CD14-positive monocyte (primary cell): ENCODE measurements around the gene LASP1NB.

Source experiments
- DNase-seq, 3 donors: peaks; one replicate each; pipeline ENCODE4 v3.0.0-alpha.2; 2011 to 2022
- H2AFZ ChIP-seq: 2 replicates; pipeline ENCODE4 v1.6.0; 2012; ENCODE audit warnings: mild to moderate bottlenecking, low read depth, low read length, inconsistent platforms; ENCODE audit not compliant: insufficient read depth, poor library complexity, severe bottlenecking
- H3K27ac ChIP-seq, 2 donors: 1 replicate in 1 of 2; 2 replicates in 1 of 2; pipeline ENCODE4 v1.5.1; 2012 to 2013; ENCODE audit warnings: low read length in 2 of 2, control low read depth in 1 of 2, inconsistent platforms in 1 of 2, low read depth in 1 of 2, mild to moderate bottlenecking in 1 of 2
- H3K27me3 ChIP-seq, 2 donors: one replicate each; pipeline versions ENCODE4 v1.6.0 to v1.6.1; 2011 to 2013; ENCODE audit warnings: low read length in 2 of 2; ENCODE audit not compliant: control insufficient read depth in 2 of 2, insufficient read depth in 2 of 2
- H3K36me3 ChIP-seq, 2 donors: replicated peaks in 1 of 2; 1 replicate in 1 of 2; 2 replicates in 1 of 2; pipeline versions ENCODE4 v1.5.1 to v1.6.1; 2012 to 2013; ENCODE audit warnings: low read length in 2 of 2, control low read depth in 1 of 2, inconsistent platforms in 1 of 2, mild to moderate bottlenecking in 1 of 2; ENCODE audit not compliant: insufficient read depth in 2 of 2, control insufficient read depth in 1 of 2
- H3K4me1 ChIP-seq, 2 donors: 1 replicate in 1 of 2; 2 replicates in 1 of 2; pipeline versions ENCODE4 v1.5.1 to v1.6.1; 2012 to 2013; ENCODE audit warnings: low read length in 2 of 2, control low read depth in 1 of 2, inconsistent platforms in 1 of 2, mild to moderate bottlenecking in 1 of 2, moderate library complexity in 1 of 2; ENCODE audit not compliant: insufficient read depth in 2 of 2, control insufficient read depth in 1 of 2
- H3K4me2 ChIP-seq: replicated peaks from 2 replicates; pipeline ENCODE3; 2012; ENCODE audit warnings: low read length, moderate library complexity, mild to moderate bottlenecking; ENCODE audit not compliant: poor library complexity, severe bottlenecking; ENCODE audit errors: extremely low read depth
- H3K4me3 ChIP-seq, 3 experiments: fragments of 200-600 bp in 1 of 3; sonication (generic) in 1 of 3; replicated peaks in 1 of 3; 1 replicate in 2 of 3; 2 replicates in 1 of 3; pipeline ENCODE4 v1.5.1; 2011 to 2013; ENCODE audit warnings: low read length in 3 of 3, mild to moderate bottlenecking in 3 of 3, control low read depth in 2 of 3, low read depth in 2 of 3, inconsistent platforms in 1 of 3, moderate library complexity in 1 of 3
- H3K79me2 ChIP-seq: 2 replicates; pipeline ENCODE4 v1.6.0; 2012; ENCODE audit warnings: mild to moderate bottlenecking, control low read depth, inconsistent platforms, low read length, moderate library complexity; ENCODE audit not compliant: insufficient read depth
- H3K9ac ChIP-seq: 2 replicates; pipeline ENCODE4 v1.6.0; 2017; ENCODE audit warnings: low read length, mild to moderate bottlenecking; ENCODE audit not compliant: insufficient read depth, poor library complexity, severe bottlenecking
- H3K9me3 ChIP-seq, 2 donors: replicated peaks in 1 of 2; 1 replicate in 1 of 2; 2 replicates in 1 of 2; pipeline versions ENCODE4 v1.5.1 to v1.6.1; 2012 to 2013; ENCODE audit warnings: low read length in 2 of 2, control low read depth in 1 of 2; ENCODE audit not compliant: control insufficient read depth in 1 of 2, insufficient read depth in 1 of 2
- H4K20me1 ChIP-seq: 2 replicates; pipeline ENCODE4 v1.6.0; 2012; ENCODE audit warnings: mild to moderate bottlenecking, low read length, control low read depth, moderate library complexity; ENCODE audit not compliant: insufficient read depth
- H3K27ac Mint-ChIP-seq, 7 donors: one replicate each; pipeline ENCODE4 v1.8.0; 2020; ENCODE audit warnings: mild to moderate bottlenecking in 7 of 7, mixed read lengths in 7 of 7, moderate library complexity in 6 of 7, inconsistent platforms in 2 of 7
- H3K27me3 Mint-ChIP-seq, 3 donors: one replicate each; pipeline ENCODE4 v1.8.0; 2021 to 2022; ENCODE audit warnings: low read depth in 3 of 3, mild to moderate bottlenecking in 3 of 3, mixed read lengths in 3 of 3, moderate library complexity in 3 of 3, inconsistent platforms in 1 of 3
- H3K36me3 Mint-ChIP-seq, 2 donors: one replicate each; pipeline ENCODE4 v1.8.0; 2020; ENCODE audit warnings: mixed read lengths in 2 of 2, inconsistent platforms in 1 of 2, mild to moderate bottlenecking in 1 of 2
- H3K4me1 Mint-ChIP-seq: one replicate; pipeline ENCODE4 v1.8.0; 2020; ENCODE audit warnings: mild to moderate bottlenecking, mixed read lengths
- H3K4me3 Mint-ChIP-seq, 2 donors: one replicate each; pipeline ENCODE4 v1.8.0; 2020; ENCODE audit warnings: mild to moderate bottlenecking in 2 of 2, mixed read lengths in 2 of 2, moderate library complexity in 1 of 2
- H3K9me3 Mint-ChIP-seq, 7 donors: one replicate each; pipeline ENCODE4 v1.8.0; 2020 to 2022; ENCODE audit warnings: mixed read lengths in 7 of 7, mild to moderate bottlenecking in 6 of 7, moderate library complexity in 6 of 7, inconsistent platforms in 2 of 7
- WGBS: methylation state at CpG from one replicate; pipeline ENCODE4 v1.1.5; 2013; ENCODE audit warnings: missing lambda C conversion rate; ENCODE audit not compliant: insufficient coverage; 5-methylcytosine and 5-hydroxymethylcytosine counted together
- intact Hi-C, 2 donors: fragments of 100-400 bp; cut with micrococcal nuclease; formaldehyde crosslinking; loops; one replicate each; pipeline versions ENCODE4 v1.15.0 to v1.15.1; 2023
- TF ChIP-seq, protein P1 (sequence below): fragments of 200-600 bp; IDR thresholded peaks from one replicate; pipeline ENCODE4 v1.8.0; 2022; ENCODE audit warnings: antibody characterized with exemption, mild to moderate bottlenecking

Gene LASP1NB

DNA sequence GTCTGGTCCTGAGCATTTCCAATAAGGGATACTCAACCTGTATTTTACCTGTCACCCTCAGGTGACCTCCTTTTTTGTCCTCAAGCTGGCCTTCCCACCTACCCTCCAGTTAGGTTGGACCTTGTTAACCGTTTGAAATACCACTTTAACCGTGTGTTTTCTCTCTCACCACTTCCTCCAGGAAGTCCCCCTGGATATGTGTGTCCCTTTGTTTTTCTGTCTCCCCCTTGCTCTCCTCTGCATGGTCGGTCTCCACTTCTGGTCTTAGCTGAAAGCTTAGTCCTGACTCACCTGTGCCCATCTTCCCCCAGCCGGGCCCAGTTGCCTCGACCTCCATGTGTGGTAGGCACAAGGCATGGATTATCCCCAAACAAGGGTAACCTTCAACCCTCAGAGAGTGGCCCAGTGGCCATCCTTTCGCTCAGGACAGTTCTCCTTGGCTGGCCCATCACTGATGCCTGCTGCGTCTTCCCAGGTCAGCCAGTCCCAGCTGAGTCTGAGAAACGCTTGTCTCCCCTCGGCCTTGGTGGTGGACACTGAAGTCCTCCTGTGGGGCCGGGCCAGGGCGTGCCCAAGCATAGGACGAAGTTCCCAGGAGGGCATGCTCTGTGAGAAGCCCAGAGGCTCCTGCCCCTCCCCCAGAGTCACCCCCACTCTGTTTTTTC, 35.5 kb upstream of the LASP1NB start:
- peak overlapping the region in 6 of 7 donors; percentile 46 to 88 (median 54) for H3K27ac Mint-ChIP-seq
- WGBS = 79% methylated on average over 8 of the region's 12 CpGs
- H3K4me1 ChIP-seq = peaks cover 9 to 15% of the 10 kb centered on the region in 2 donors
- H3K4me1 Mint-ChIP-seq = peaks cover 28% of the 10 kb centered on the region
- H3K9me3 ChIP-seq = no peaks in the 10 kb centered on the region
- no peak overlapping the region for H2AFZ ChIP-seq
- H3K36me3 ChIP-seq = peaks cover 88 to 99% of the 10 kb centered on the region in 2 donors
- H3K4me3 Mint-ChIP-seq = no peak overlapping the region
- H3K9me3 Mint-ChIP-seq = no peaks in the 10 kb centered on the region
- H3K27ac ChIP-seq = peak overlapping the region in 1 of 2 donors; percentile 26
- H3K4me3 ChIP-seq = no peak overlapping the region
- no peak overlapping the region for H3K4me2 ChIP-seq
- no peak for DNase-seq
- H3K36me3 Mint-ChIP-seq = peaks cover 71 to 97% of the 10 kb centered on the region in 2 donors
- H3K79me2 ChIP-seq = peaks cover 80% of the 10 kb centered on the region
- peaks cover 100% of the 10 kb centered on the region for H4K20me1 ChIP-seq
- TF ChIP-seq, protein P1, sequence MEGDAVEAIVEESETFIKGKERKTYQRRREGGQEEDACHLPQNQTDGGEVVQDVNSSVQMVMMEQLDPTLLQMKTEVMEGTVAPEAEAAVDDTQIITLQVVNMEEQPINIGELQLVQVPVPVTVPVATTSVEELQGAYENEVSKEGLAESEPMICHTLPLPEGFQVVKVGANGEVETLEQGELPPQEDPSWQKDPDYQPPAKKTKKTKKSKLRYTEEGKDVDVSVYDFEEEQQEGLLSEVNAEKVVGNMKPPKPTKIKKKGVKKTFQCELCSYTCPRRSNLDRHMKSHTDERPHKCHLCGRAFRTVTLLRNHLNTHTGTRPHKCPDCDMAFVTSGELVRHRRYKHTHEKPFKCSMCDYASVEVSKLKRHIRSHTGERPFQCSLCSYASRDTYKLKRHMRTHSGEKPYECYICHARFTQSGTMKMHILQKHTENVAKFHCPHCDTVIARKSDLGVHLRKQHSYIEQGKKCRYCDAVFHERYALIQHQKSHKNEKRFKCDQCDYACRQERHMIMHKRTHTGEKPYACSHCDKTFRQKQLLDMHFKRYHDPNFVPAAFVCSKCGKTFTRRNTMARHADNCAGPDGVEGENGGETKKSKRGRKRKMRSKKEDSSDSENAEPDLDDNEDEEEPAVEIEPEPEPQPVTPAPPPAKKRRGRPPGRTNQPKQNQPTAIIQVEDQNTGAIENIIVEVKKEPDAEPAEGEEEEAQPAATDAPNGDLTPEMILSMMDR = no peak
- H3K27me3 Mint-ChIP-seq = no peaks in the 10 kb centered on the region
- H3K27me3 ChIP-seq = no peaks in the 10 kb centered on the region
- intact Hi-C loops = no loop called here
- peak overlapping the region; percentile 21 for H3K9ac ChIP-seq

DNA sequence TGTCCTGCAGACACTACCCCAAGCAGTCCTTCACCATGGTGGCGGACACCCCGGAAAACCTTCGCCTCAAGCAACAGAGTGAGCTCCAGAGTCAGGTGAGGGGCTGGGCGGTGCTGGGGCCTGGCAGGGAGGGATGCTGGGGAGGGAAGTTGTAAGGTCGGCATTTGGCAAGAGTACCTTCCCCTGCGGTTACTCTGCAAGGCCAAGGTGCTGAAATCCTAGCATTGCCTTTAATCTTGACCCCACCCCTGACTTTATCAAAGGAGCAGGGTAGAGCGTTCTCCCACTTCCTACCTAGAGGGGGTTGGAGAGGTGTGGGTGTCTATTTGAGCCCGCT, 35.0 kb upstream of the LASP1NB start:
- Histone ChIP-seq H3K79me2 (peaks cover 75% of the 10 kb centered on the region), H3K36me3 (peaks cover 84 to 99% of the 10 kb centered on the region in 2 donors), H2AFZ (no peak overlapping the region), H3K27ac (peak overlapping the region in 1 of 2 donors; percentile 14), H4K20me1 (peaks cover 99% of the 10 kb centered on the region), H3K4me1 (peaks cover 4 to 10% of the 10 kb centered on the region in 2 donors), H3K27me3 (no peaks in the 10 kb centered on the region), H3K9ac (peak overlapping the region; percentile 21), H3K4me2 (no peak overlapping the region), H3K9me3 (no peaks in the 10 kb centered on the region), H3K4me3 (no peak overlapping the region)
- intact Hi-C loops = no loop called here
- WGBS = no CpG with 5 or more reads among the region's 8 CpGs
- no peak overlapping the region for H3K4me3 Mint-ChIP-seq
- H3K27ac Mint-ChIP-seq = peak overlapping the region in 2 of 7 donors; percentile 46 to 88
- no peak for DNase-seq
- peaks cover 0 to 1% (median 0%) of the 10 kb centered on the region in 3 donors for H3K27me3 Mint-ChIP-seq
- peaks cover 23% of the 10 kb centered on the region for H3K4me1 Mint-ChIP-seq
- TF ChIP-seq, protein P1 = no peak
- peaks cover 67 to 95% of the 10 kb centered on the region in 2 donors for H3K36me3 Mint-ChIP-seq
- no peaks in the 10 kb centered on the region for H3K9me3 Mint-ChIP-seq
